ENCODE measurements around the gene HAS3. TPM values are rescaled to one million over a fixed set of nuclear protein-coding genes. Genes with fewer than 3 reads are reported as not detected.

The HAS3 gene
- total RNA-seq, 3 donors from 2014 or later (not counting 1 experiment from before 2014, with no cell fraction given): 1.8 to 2.5 (median 2.3) TPM

DNA sequence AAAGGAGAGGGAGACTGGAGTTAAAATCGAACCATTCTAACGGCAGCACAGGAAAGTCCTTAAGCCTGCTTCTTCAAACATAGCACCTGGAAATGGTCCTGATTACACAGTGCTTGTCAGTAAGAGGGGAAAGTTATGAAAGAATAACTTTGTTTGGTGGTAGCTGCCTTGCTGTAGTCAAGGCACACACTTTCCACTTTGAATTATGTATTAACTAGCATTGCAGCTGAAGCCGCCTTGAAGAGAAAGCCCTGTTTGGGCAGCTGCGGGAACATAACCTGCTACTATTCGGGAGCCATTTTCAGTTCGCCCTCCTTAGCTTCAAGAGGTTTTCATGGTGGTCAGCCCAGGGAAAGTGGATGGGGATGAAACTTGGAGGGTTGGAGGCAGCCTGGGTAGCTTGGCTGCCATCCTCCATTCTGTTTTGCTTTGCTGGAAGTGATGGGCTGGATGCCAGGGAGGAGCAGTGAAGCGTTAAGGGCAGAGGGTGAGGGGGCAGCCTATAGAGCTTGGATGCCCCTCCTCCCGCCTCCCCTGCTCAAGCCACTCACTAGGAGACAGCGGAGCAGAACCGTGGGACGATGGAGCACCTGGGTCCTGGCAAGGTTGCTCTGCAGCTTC, 5.3 kb upstream of the HAS3 start:
- no peak overlapping the region for H3K27ac Mint-ChIP-seq
- DNase-seq (no peak), ATAC-seq (no peak)
- peaks cover 3% of the 10 kb centered on the region for H3K4me1 ChIP-seq (ENCODE audit: control insufficient read depth, insufficient read depth, low read length)
- peaks cover under 1 to 13% of the 10 kb centered on the region in 2 donors for H3K27me3 Mint-ChIP-seq (ENCODE audit: low read depth in 2 of 2)
- H3K9me3 Mint-ChIP-seq: no peaks in the 10 kb centered on the region
- intact Hi-C loops (cut with micrococcal nuclease): no loop called here
- no peak overlapping the region for H3K27ac ChIP-seq (ENCODE audit: low read length)
- peaks cover 8% of the 10 kb centered on the region for H3K27me3 ChIP-seq (ENCODE audit: control insufficient read depth, insufficient read depth, low read length)
- no peaks in the 10 kb centered on the region for H3K36me3 Mint-ChIP-seq
- H3K36me3 ChIP-seq (ENCODE audit: control insufficient read depth, insufficient read depth, low read length): no peaks in the 10 kb centered on the region
- H3K4me3 Mint-ChIP-seq: no peak overlapping the region
- H3K9me3 ChIP-seq (ENCODE audit: control insufficient read depth, insufficient read depth, low read length): no peaks in the 10 kb centered on the region
- H3K4me3 ChIP-seq (ENCODE audit: low read length): no peak overlapping the region
- peaks cover 0 to under 1% of the 10 kb centered on the region in 2 donors for H3K4me1 Mint-ChIP-seq
- TF ChIP-seq CTCF (IDR thresholded peaks at IDR 0.05): no peak
- WGBS (ENCODE audit: insufficient coverage): 94% methylated on average over 11 of the region's 11 CpGs

DNA sequence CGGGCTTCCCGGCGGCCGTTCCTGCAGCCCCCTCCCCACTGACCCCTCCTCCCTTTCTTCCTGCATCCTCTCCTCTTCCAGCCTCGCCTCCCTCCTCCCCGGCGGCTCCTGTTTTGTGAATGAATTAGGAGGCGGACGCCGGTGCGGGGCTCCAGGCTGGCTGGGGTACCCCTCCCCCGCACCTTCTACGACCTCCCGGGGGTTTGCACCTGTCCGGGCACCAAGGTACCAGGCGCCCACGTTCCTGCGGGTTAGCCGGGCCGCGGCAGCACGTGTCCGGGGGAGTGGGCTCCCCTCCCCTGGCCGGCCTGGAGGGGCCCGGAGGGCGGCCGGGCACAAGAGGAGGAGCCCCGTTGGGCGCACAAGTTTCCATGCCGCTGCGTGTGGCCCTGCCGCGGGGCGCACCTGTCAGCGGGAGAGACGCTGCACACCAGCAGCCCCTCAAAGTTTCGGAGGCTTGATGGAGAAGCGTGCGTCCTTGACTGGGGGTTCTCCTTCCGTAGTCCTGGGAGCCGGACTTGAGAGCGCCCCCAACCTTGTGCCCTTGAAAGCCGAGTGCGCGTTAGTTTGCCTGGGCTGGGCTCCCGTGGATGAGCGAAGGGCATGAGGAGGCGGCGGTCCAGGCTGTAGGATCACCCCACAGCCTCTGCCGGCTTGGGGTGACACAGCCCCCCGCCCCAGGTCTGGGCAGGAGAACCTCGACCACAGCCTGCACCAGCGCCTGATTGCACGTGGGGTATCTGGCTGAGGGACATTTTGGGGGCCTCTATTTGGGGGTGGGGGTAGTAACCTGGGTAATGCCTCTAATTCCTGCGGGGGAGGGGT, 1.2 kb downstream of the HAS3 start:
- Mint-ChIP-seq H3K36me3 (no peaks in the 10 kb centered on the region), H3K27me3 (ENCODE audit: low read depth in 2 of 2) (peaks cover 13 to 30% of the 10 kb centered on the region in 2 donors), H3K4me1 (peaks cover 10 to 14% of the 10 kb centered on the region in 2 donors), H3K27ac (no peak overlapping the region), H3K4me3 (peak overlapping the region; percentile 72), H3K9me3 (no peaks in the 10 kb centered on the region)
- Histone ChIP-seq H3K4me1 (ENCODE audit: control insufficient read depth, insufficient read depth, low read length) (peaks cover 24% of the 10 kb centered on the region), H3K4me3 (ENCODE audit: low read length) (no peak overlapping the region), H3K27ac (ENCODE audit: low read length) (no peak overlapping the region), H3K36me3 (ENCODE audit: control insufficient read depth, insufficient read depth, low read length) (peaks cover 2% of the 10 kb centered on the region), H3K27me3 (ENCODE audit: control insufficient read depth, insufficient read depth, low read length) (peaks cover 27% of the 10 kb centered on the region), H3K9me3 (ENCODE audit: control insufficient read depth, insufficient read depth, low read length) (no peaks in the 10 kb centered on the region)
- intact Hi-C loops (cut with micrococcal nuclease): no loop called here
- ATAC-seq: no peak
- no peak for TF ChIP-seq CTCF (IDR thresholded peaks at IDR 0.05)
- 1% methylated on average over 55 of the region's 55 CpGs for WGBS (ENCODE audit: insufficient coverage)
- no peak for DNase-seq

DNA sequence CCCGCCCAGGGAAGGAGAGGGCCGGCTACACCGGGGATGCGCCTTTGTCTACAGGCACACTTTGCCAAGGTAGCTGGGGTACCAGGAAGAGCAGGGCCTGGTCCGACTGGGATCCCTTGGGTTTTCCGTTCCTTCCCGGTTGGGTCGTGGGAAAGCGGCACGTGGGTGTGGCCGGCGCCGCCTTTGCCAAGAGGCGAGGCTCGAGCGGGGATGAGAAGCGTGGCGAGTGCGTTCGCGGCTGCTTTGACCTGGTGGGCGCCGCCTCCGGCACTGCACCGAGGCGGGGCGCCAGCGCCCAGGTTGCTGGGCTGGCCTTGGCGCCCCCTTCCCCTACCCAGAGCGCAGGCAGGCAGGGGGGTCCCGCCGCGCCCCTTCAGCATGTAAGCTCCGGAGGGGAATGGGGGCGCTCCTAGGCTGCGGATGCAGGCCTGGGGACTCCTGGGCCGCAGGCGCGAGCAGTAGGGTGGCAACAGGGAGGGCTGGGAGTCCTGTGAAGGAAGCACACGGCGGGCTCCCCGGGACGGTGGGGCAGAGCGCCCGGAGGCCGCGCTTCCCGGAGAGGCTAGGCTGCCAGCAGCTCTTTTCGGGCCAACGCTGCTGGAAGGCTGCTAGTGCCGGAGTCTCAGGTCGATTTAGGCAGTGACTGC, 2.0 kb downstream of the HAS3 start:
- peaks cover 13 to 30% of the 10 kb centered on the region in 2 donors for H3K27me3 Mint-ChIP-seq (ENCODE audit: low read depth in 2 of 2)
- H3K36me3 Mint-ChIP-seq: no peaks in the 10 kb centered on the region
- DNase-seq: no peak

More for the DNA sequence above, 2.0 kb downstream of the HAS3 start:
- no peak overlapping the region for H3K4me3 ChIP-seq (ENCODE audit: low read length)
- ATAC-seq: no peak
- peaks cover 27% of the 10 kb centered on the region for H3K27me3 ChIP-seq (ENCODE audit: control insufficient read depth, insufficient read depth, low read length)
- intact Hi-C loops (cut with micrococcal nuclease): no loop called here
- peaks cover 24% of the 10 kb centered on the region for H3K4me1 ChIP-seq (ENCODE audit: control insufficient read depth, insufficient read depth, low read length)
- no peak overlapping the region for H3K27ac Mint-ChIP-seq
- no peaks in the 10 kb centered on the region for H3K9me3 Mint-ChIP-seq
- peaks cover 10 to 14% of the 10 kb centered on the region in 2 donors for H3K4me1 Mint-ChIP-seq
- peak overlapping the region; percentile 72 for H3K4me3 Mint-ChIP-seq
- H3K27ac ChIP-seq (ENCODE audit: low read length): no peak overlapping the region
- H3K36me3 ChIP-seq (ENCODE audit: control insufficient read depth, insufficient read depth, low read length): peaks cover 2% of the 10 kb centered on the region
- H3K9me3 ChIP-seq (ENCODE audit: control insufficient read depth, insufficient read depth, low read length): no peaks in the 10 kb centered on the region
- no peak for TF ChIP-seq CTCF (IDR thresholded peaks at IDR 0.05)
- WGBS (ENCODE audit: insufficient coverage): 13% methylated on average over 52 of the region's 52 CpGs

Measured in natural killer cell (primary cell).